ENCODE results near the gene TLR10.

DNA sequence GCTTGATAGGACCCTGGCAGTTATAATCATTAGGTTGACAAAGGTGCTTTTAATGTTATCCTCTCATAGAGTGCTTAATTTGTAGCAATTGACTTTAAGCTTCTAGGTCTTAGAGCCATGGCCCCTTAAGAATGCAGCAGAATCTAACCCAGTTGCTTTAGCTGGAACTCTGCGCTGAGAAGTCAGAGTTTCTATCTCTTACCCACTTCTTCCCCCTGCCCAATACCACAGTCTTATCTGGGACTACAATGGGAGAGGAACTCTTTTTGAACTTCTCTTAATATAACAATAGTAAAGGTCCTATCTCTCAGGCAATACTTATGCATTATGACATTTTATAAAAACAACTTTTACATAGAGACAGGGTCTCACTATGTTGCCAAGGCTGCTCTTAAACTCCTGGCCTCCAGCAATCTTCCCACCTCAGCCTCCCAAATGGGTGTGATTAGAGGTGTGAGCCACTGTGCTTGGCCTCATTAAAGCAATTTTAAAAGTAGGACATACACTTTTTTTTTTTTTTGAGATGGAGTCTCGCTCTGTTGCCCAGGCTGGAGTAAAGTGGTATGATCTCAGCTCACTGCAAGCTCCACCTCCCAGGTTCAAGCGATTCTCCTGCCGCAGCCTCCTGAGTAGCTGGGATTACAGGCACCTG lies 1.8 kb downstream of the TLR10 start:
- TF ChIP-seq CTCF (IDR thresholded peaks at IDR 0.05 in 2 of 3, conservative IDR thresholded peaks at IDR 0.05 in 1 of 3; ENCODE audit: borderline replicate concordance in 1 of 3, insufficient read depth in 1 of 3, low read depth in 2 of 3, low read length in 2 of 3) (no peak), EZH2phosphoT487 (IDR thresholded peaks at IDR 0.05; ENCODE audit: borderline replicate concordance) (no peak), ZNF274 (IDR thresholded peaks at IDR 0.05; ENCODE audit: low read depth, low read length) (no peak), JUND (IDR thresholded peaks at IDR 0.05) (no peak), POLR2AphosphoS5 (IDR thresholded peaks at IDR 0.05; ENCODE audit: low read depth, low read length) (no peak), CBX3 (IDR thresholded peaks at IDR 0.05; ENCODE audit: low read depth) (no peak), POLR2A (IDR thresholded peaks at IDR 0.05; ENCODE audit: borderline replicate concordance, extremely low read depth, insufficient read depth, insufficient read length) (no peak), SRF (IDR thresholded peaks at IDR 0.05; ENCODE audit: low read depth) (no peak), RAD21 (IDR thresholded peaks at IDR 0.05; ENCODE audit: low read depth) (no peak), YY1 (IDR thresholded peaks at IDR 0.05; ENCODE audit: extremely low read depth, insufficient replicate concordance, low read depth, low read length) (no peak), EGR1 (IDR thresholded peaks at IDR 0.05; ENCODE audit: low read depth) (no peak)
- TF ChIP-seq, protein P1, sequence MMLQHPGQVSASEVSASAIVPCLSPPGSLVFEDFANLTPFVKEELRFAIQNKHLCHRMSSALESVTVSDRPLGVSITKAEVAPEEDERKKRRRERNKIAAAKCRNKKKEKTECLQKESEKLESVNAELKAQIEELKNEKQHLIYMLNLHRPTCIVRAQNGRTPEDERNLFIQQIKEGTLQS (IDR thresholded peaks at IDR 0.05): no peak
- TF ChIP-seq, protein P2, sequence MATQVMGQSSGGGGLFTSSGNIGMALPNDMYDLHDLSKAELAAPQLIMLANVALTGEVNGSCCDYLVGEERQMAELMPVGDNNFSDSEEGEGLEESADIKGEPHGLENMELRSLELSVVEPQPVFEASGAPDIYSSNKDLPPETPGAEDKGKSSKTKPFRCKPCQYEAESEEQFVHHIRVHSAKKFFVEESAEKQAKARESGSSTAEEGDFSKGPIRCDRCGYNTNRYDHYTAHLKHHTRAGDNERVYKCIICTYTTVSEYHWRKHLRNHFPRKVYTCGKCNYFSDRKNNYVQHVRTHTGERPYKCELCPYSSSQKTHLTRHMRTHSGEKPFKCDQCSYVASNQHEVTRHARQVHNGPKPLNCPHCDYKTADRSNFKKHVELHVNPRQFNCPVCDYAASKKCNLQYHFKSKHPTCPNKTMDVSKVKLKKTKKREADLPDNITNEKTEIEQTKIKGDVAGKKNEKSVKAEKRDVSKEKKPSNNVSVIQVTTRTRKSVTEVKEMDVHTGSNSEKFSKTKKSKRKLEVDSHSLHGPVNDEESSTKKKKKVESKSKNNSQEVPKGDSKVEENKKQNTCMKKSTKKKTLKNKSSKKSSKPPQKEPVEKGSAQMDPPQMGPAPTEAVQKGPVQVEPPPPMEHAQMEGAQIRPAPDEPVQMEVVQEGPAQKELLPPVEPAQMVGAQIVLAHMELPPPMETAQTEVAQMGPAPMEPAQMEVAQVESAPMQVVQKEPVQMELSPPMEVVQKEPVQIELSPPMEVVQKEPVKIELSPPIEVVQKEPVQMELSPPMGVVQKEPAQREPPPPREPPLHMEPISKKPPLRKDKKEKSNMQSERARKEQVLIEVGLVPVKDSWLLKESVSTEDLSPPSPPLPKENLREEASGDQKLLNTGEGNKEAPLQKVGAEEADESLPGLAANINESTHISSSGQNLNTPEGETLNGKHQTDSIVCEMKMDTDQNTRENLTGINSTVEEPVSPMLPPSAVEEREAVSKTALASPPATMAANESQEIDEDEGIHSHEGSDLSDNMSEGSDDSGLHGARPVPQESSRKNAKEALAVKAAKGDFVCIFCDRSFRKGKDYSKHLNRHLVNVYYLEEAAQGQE (IDR thresholded peaks at IDR 0.05; ENCODE audit: low read depth): no peak
